HL-60/S4 treated with phorbol 12-myristate 13-acetate at 8.2 ng/mL for 4 days and 3 days (cell line): ENCODE results near the gene PRKG2.

Experiments used
- in situ Hi-C: fragments of 300-500 bp; cut with MboI; formaldehyde crosslinking; loops from 2 replicates; pipeline ENCODE4 v1.15.0; 2022; ENCODE audit warnings: low sequenced_read_pairs

The PRKG2 gene

DNA sequence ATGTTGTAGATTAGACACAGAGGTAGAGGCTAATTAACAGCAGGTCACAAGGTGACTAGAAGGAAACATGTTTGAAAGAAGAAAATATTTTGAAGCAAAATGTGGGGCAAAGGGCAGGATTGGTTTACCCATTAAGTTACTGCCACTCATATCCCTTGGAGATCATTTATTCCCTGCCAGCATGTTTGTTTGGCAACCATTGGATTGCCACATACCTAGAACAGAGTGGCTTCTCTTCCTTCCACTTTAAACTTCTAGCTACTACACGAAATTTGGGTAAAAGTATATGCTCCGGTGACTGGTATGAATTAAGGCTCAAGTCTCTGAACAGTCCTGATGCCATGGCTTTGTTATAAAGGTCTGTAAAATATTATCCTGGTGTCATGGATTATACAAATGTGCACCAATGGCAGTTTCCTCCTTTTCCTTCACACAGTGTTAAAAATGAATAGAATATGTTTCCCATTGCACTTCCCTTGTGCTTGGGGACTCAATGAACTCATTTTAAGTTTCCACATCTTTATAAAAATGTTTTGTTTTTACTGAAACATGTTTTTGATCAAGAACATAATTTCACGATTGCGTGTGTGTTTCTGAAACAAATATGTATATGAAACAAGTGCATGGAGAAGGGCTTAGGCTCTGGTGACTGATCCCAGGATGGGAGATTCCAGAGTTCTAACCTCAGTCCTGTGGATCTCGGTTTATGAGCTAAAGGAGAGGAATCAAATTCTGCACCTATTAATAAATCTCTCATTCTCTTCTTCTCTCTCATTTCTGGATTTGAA lies 172.2 kb downstream of the PRKG2 start:
- in situ Hi-C loops, result no loop called here

DNA sequence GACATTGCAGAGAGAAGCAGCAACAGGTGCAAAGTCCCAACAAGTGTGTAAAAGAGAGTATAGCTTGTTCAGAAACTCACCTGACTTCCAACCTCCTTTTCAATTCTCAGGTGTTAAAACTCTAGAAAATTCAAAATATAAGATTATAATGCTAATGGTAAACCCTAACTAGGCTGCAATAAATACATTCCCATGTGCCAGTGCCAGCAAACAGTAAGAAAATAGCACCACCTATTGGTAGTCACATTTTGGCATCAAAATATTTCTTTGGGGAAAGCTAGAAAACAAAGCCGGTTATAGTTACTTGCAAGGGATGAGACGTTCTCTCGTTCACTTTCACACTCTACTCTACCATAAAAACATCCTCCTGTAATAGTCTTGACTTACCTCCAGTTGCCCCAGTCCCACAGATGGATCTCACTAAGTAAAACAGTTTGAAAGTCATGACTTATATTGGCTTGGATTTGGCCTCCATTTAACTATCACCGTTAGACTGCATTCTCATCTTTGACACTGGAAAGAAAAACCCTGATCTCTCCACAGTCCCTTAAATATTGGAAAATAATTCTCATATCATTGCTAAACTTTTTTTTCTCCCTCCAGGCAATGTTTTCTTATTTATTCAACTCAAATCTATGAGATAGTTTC lies 174.9 kb downstream of the PRKG2 start:
- in situ Hi-C loops, result no loop called here

- in situ Hi-C loops, result no loop called here
These were observed 175.6 kb downstream of the PRKG2 start for GRCh38 chr4:81039351-81039972.

- in situ Hi-C loops, result no loop called here
These were observed 176.2 kb downstream of the PRKG2 start for GRCh38 chr4:81038636-81039350.
